ENCODE results near the gene LSMEM2.
"Not testable (repeated sequence)": the region's sequence is repeated elsewhere in the genome, so short reads cannot be mapped to it uniquely, and the experiment has no call there.

The LSMEM2 gene

DNA sequence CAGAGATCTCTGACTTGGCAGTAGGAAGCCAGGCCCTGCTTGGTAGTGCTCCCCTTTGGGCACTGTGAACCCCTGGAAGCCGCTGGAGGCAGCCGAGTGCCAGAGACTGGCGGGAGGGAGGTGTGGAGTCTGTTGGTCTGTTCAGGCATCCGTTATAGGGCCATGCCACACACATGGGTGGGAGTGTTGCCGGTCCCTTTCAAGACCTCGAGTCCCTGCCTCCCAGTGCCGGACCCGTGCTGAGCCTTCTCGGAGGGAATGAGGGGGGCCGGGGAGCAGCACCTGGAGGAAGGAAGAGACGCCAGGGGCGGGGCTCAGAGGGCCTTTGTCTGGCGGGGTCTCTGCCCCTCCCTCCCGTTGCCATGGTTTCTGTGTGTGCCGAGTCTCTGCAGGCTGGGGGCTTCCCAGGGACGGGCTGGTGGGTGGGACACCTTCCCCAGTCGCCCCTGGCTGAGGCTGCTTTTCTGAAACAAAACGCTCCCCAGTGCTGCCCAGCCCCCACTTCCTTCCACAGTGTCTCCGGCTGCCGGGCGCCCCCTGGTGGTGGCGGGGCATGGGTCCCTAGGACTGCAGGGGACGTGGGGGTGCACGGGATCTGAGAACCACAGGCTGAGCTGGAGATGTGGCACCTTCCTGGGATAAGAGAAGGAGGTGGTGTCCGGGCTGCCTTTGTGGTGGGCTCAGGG lies 32.9 kb upstream of the LSMEM2 start:
- peak; percentile 82 for DNase-seq (ENCODE audit: low spot score)

DNA sequence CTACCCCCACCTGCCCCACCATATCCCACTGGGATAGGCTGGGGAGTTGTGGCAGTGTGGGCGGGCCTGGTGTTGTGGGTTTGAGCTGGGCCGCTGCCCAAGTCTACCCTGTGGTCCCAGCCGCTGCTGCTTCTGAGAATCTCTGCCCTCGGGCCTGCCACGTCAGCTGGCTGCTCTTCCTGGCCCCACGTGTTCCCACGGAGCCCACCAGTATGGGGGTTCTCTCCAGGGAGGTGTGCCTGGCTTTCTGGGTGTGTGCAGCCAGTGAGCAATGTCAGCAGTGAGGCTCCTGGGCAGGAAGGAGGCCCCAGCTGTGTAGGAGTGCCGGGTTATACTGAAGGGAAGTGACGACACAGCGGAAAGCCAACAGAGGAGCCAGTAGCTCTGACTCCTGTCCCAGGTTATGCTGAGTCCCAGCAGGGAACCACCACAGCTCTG lies 32.4 kb upstream of the LSMEM2 start:
- no peak for DNase-seq (ENCODE audit: low spot score)

DNA sequence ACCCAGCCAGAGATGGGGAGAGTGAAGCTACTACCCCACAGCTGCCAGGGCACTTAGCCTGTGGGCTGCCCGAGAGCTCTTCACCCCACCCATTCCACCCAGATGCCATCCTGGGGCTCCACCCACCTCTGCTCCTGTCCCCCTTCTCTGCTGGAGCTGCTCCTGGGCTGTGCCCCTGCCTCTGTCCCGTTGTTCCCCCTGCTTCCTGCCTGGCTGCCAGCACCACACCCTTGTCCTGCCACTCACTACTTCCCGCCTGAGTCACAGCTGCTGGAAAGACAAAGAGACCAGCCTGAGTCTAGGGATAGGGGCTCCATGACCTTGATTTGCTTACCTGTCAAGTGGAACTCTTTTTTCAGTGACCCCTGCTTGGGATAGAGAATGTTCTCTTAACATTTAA lies 30.5 kb upstream of the LSMEM2 start:
- DNase-seq (ENCODE audit: low spot score): no peak

DNA sequence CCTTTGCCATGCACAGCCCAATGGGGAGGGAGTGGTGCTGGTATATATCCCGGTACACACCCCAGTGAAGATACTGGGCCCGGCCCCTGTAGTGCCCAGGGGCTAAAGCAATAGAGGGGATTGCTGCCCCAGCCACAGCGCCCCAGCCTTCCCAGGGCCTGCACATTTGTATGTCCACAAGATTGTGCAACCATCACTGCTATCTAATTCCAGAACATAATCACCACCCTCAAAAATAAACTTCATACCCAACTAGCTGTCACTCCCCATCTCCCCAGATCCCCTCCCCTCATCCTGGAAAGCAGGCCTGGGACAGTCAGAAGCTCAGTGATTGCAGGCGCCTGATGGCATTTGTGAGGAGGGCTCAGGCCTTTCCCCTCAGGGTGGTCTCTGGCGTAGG lies 29.4 kb upstream of the LSMEM2 start:
- no peak for DNase-seq (ENCODE audit: low spot score)

DNA sequence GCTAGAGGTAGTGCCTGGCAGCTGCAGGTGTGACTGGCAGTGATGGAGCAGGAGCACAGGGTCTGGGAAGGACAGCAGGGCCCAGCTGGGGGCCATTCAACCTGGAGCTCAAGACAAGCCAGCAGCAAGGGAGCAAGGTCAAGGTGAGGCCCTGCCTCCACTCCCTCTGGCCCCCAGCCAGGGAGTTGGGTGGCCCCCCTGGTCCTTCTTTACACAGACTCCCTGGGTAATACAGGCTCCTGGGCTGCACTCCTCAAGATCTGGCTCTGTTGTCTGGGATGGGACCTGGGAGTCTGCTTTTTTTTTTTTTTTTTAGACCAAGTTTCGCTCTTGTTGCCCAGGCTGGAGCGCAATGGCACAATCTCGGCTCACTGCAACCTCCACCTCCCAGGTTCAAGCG lies 28.4 kb upstream of the LSMEM2 start:
- DNase-seq (ENCODE audit: low spot score): no peak

DNA sequence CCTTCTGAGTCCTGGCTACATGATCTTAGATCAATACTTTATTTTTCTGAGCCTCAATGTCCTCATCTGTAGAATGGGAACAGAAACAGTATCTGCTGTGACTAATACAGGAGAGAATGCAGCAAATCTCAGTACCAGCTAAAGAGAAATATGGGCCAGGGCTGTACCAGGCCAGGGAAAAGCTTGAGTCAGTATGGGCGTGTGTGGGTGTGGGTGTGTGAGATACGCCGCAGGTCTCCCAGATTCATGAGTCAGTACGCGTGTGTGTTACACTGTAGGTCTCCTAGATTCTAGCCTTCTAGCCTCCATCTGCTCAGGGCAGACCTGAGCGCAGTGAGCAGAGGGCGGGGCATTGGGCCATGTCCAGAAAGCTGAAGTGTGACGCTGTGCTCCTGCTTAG lies 27.7 kb upstream of the LSMEM2 start:
- no peak for DNase-seq (ENCODE audit: low spot score)

DNA sequence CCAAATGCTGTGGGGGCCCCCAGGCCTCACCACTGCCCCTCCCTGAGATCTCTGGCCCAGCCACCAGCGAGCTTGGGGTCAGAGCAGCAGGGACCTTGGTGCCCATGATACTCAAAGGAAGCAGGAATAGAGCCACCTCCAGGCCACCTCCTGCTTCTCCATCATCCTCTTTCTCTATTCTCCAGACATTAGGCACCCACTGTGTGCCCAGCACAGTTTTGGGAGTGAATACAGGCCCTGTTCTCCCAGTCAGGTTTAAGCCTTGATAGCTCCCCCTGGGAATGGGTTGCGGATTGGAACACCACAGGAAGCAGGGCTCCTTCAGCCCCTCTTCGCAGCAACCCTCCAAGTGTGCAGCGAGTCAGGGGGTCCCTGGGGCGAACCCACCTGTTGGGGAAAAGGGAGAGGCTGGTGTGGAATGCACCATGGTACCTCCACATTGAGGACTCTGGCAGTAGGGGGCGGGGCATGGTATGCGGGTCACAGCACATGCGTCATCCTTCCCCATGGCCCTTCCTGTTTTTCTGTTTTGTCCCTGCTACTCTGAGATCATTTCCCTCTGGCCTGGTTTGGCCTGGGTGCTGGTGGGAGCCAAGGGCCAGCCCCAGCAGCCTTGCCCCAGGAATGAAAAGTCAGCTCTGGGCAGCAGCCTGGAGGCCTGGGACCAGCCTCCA lies 24.2 kb upstream of the LSMEM2 start:
- DNase-seq (ENCODE audit: low spot score): no peak

DNA sequence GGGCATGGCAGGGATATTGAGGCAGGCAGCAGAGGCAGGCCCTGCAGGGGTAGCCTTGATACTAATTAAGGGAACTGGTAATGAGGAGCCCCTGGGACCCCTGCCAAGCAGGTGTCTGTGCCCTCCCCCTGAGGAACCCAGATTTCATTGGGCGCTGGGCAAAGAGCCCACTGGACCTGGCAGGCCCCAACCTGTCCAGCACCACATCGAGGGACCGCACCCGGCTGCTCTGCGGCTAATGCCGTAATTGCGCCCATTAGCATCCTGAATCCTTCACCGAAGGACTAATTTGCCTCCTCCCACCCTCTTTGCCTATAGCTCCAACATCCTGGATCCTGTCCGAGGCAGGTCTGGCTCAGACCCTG lies 23.7 kb upstream of the LSMEM2 start:
- no peak for DNase-seq (ENCODE audit: low spot score)

DNA sequence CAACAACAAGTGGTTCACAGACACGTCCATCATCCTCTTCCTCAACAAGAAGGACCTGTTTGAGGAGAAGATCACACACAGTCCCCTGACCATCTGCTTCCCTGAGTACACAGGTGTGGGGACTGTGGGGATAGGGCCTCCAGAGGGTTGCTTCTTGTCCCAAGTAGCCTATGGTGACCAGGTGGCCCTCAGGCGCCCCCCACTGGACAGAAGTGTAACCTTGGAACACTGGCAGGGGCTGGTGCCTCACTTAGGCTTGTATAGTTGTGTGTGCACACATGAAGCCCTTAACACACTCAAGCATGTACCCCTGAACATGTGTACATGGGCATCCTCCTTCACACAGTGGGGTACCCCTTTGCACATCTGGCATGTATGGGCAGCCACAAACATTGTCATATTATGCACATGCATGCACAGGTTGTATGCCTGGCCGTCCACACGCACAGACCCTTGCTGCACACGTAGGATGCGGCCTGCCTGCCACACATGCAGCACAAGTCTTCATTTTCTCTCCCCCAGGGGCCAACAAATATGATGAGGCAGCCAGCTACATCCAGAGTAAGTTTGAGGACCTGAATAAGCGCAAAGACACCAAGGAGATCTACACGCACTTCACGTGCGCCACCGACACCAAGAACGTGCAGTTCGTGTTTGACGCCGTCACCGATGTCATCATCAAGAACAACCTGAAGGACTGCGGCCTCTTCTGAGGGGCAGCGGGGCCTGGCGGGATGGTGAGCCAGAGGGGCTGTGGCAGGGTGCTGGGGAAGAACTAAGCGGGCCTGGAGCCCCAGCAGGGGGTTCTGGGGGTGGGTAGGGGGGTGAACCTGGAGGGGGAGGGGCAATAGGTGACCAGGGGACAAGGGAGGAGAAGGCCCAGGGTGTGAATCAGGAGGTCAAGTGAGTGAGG lies 21.7 kb upstream of the LSMEM2 start:
- DNase-seq (ENCODE audit: low spot score): no peak

DNA sequence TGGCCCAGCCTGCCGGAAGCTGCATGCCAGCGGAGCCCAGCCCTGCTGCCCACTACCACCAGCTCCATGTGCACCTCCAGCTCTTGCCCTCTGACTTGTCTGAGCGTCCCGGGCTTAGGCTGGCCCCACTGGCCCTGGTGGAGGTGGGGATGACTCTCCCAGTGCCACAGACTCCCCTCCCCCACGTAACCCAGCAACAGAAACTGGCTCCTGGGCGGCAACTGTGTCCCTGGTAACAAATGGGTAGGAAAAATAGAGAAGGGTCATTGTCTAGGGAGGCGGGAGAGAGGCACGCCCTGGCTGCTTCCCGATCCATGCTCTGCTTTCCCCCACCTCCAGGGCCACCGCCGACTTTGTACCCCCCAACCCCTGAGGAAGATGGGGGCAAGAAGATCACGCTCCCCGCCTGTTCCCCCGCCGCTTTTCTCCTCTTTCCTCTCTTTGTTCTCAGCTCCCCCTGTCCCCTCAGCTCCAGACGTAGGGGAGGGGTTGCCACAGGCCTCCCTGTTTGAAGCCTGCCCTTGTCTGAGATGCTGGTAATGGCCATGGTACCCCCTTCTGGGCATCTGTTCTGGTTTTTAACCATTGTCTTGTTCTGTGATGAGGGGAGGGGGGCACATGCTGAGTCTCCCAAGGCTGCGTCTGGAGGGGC lies 20.7 kb upstream of the LSMEM2 start:
- DNase-seq (ENCODE audit: low spot score): no peak

DNA sequence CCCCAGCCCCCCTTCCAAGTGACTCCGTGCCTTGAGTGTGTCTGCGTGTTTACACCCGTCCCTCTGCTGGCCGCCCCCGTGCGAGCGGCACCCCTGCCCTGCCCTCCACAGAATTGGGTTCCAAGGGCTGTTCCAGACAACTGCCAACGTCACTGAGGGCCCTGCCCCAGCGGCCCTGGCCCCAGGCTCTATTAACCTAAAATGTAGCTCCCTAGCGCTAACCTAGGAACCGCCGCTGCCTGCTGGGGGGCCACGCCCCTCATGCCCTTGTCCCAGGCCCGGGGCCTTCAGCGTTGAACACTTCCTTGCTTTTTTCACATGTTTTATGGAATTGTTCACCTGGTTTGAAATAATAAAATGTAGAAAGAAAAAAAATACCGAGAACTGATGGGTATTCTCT lies 19.9 kb upstream of the LSMEM2 start:
- no peak for DNase-seq (ENCODE audit: low spot score)

DNA sequence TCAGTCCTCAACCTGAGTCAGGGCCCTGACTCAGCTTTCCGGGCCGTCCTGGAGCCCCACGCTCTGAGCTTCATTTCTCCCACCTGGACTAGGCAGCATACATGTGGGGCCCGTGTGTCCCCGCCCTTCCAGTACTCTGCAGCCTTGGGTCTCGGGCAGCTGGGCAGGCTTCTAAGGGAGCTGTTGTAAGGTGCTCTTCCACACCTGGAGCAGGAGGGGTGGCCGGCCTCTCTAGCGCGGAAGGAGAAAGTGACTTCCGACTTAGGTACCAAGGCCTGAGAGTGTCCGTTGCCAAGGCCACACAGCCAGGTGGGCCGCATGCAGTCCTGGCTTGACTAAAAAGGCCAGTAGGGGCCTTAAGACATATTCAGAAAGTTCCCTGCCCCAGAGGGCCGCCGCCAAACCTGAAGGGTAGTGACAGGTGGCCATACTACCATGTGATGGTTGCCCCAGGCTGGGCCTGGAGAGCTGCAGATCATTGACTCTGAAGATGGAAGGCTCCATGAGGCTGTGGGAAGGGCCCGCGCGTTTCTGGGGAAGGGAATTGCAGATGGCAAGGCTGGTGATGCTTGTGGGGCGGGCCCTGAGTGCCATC lies 19.4 kb upstream of the LSMEM2 start:
- no peak for DNase-seq (ENCODE audit: low spot score)

DNA sequence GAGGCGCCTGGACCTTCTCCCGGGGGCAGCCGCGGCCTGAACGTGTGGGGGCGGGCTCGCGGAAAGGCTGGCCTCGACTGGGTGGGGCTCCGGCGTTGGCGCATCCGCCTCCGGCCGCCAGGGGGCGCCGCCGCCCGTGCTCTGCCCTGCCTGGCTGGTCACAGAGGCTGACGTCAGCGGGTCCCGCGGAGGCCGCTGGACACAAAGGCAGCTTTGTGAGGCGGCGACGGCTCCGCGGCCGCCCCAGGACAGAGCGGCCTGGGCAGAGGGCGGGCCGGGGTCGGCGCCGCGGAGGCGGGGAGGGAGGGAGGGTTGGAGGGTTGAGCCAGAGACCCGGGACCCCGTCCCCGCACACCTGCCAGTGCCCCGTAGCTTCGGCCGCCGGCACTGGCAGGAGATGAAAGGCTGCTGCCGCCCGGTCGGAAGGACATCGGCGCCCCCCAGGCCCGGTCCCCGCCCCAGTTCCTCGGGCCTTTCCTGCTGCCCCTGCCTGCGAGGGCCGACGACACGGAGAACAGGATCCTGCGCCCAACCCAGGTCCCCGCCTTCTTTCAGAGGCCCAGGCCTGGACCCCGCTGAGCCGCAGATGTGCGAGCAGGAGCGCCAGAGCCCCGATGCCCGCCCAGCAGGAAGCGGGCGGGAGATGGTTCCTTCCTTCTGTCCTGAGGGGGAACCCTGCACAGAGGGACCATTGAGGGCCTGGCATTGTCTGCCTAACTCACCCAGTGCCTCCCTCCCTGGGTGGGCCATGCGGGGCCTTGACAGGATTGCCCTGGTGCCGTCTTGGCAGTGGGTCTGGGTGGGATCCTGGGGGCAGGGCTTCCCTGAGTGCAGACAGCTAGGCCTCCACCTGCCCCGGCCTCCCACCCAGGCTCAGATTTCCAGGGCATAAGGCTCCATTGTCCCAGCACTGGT lies 18.6 kb upstream of the LSMEM2 start:
- peak; percentile 92 for DNase-seq (ENCODE audit: low spot score)

DNA sequence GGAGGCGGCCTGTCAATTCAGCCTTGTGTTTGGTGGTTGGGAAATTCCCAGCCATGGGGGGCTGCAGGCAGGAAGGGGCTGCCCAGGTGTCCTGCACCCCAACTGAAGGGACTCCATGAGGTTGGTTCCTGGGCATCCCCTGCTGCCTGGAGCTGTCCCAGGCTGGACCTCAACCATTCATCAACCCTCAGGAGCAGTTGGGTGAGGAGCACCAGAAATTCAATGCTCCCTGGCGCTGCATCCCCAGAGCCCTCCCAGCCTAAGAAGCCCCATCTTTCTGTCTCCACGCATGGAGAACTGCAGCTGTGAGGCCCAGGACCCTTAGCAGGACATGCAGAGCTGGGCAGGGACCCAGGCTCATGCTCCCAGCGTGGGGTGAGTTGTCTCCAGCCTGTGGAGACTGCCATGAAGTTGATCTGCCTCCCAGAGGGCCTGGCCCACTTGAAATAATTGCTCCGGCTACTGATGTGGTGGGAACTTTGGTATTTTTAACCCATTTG lies 17.9 kb upstream of the LSMEM2 start:
- DNase-seq (ENCODE audit: low spot score): no peak

DNA sequence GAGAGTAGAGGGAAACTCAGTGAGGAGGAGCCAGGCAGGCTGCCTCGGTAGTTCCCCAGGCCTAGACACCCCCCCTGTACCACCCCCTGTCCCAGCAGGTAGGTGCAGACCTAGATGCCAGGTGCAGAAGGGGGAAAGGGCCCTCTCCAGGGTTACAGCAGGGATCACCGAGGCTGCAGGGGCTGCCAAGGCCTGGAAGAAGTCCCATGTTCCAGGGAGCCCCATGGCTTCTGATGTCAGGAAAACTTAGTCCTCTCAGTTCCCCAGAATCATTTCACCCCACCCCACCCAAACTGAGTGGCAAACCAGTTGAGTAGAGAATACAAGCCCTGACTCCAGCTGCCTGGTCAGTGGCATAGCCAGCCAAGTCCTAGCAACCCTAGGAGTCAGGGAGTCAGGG lies 17.4 kb upstream of the LSMEM2 start:
- DNase-seq (ENCODE audit: low spot score): no peak

DNA sequence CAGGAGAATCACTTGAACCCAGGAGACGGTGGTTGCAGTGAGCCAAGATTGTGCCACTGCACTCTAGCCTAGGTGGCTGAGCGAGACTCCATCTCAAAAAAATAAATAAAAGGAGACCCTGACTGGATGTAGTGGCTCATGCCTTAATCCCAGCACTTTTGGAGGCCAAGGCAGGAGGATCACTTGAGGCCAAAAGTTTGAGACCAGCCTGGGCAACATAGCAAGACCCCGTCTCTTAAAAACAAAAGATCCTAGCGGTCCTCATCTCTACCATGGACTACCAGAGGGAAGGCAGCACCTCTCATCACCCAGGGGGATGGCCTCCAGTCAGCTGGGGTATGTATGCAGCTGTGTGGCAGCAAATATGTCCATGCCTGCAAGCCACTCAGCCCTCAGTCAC lies 16.7 kb upstream of the LSMEM2 start:
- DNase-seq (ENCODE audit: low spot score): not testable (repeated sequence)

DNA sequence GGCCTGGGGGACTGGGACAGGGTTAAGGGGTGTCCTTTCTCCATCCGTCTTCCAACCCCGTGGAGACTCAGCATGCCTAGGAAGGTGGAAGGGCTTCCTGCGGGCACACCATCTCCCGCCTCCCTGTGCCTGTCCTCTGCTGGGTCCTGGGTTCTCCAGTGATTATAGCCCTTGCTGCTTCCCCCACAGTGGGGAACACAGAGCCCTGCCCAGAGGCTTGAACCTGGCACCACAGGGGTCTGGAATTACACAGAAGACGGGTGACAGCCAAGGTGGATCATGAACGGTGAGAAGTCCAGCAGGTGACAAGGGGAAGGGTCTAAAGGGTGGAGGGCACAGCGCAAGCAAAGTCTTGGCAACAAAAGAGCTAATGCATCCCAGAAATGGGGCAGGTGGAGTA lies 16.1 kb upstream of the LSMEM2 start:
- no peak for DNase-seq (ENCODE audit: low spot score)

DNA sequence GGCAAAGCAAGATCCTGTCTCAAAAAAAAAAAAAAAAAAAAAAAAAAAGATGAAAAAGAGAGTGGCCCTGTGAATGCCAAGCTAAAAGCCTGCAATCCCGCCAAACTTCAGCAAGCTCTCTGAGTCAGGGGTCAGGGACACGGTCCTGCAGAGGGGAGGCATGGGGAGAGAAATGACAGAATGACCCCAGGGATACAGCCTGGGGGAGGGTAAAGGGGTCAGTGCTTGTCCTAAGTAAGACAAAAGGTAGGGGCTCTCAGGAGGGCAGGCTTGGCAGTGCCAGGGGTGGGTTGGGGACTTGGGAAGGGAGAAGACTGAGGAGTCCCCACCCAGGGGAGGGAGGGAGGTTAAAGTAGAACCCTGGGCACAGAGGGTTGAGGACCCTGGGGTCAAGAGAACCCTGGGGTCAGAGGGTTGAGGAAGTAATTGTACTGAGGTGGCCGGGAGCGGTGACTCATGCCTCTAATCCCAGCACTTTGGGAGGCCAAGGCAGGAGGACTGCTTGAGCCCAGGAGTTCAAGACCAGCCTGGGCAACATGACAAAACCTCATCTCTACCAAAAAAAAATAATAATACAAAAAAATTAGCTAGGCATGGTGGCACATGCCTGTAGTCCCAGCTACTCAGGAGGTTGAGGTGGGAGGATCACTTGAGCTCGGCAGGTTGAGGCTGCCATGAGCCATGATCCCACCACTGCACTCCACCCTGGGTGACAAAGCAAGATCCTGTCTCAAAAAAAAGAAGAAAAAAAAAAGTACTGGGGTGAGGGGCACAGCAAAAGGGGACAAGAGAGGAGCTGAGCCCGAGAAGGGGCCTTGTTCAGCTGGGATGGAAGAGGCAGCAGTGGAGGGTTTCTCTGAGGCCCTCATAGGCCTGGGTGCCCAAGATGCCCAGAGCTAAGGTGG lies 15.2 kb upstream of the LSMEM2 start:
- no peak for DNase-seq (ENCODE audit: low spot score)

DNA sequence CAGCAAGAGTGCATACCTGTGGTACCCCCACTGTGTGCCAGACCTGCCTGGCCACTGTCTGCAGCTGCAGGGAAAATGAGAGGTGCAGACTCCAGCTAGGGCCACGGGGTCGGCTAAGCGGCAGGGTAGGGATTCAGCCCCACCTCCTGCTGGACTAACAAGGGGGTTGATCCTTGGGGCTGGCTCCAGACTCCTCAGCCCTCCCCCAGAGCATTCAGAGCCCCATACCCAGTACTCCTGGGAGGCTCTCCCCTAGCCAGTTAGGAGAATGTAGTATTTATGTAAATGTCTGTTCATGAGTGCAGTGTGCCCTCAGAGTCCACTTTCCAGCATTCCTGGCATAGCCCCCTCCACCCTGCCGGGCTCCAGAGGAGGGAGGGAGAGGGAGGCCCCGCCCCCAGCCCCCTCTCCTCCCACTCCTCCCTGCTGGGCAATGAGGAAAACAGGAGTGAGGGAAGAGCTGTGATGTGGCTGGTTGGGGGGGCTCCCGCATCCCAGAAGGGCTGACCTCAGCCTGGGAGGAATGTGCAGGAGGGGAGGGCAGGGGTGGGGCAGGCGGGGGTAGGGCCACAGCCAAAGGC lies 14.4 kb upstream of the LSMEM2 start:
- no peak for DNase-seq (ENCODE audit: low spot score)
